Activated CD4-positive, alpha-beta T cell treated with anti-CD3 and anti-CD28 coated beads for 36 hours (primary cell): ENCODE data around the gene NEBL. TPM values are rescaled to one million over a fixed set of nuclear protein-coding genes. Genes with fewer than 3 reads are reported as not detected.

Experiments
- ATAC-seq: fragments of 200-7000 bp; cut with Tn5 transposase; one replicate; pipeline ENCODE4 v1.10.0; 2021; ENCODE audit warnings: mild to moderate bottlenecking, moderate library complexity
- CTCF ChIA-PET: fragments of 350-600 bp; sonication (Branson Sonifier 250); formaldehyde crosslinking; loops from one replicate; lab custom pipeline; 2021; ENCODE audit warnings: antibody characterized with exemption; lab: Charles Lee
- POLR2A ChIA-PET: fragments of 350-600 bp; sonication (Branson Sonifier 250); formaldehyde crosslinking; loops from one replicate; lab custom pipeline; 2021; ENCODE audit warnings: antibody characterized with exemption, inconsistent platforms; lab: Charles Lee
- DNase-seq: peaks from one replicate; pipeline ENCODE4 v3.0.0-alpha.2; 2020
- H3K27ac Mint-ChIP-seq: one replicate; pipeline ENCODE4 v1.8.0; 2021; ENCODE audit warnings: mixed read lengths
- H3K27me3 Mint-ChIP-seq: one replicate; pipeline ENCODE4 v1.8.0; 2021; ENCODE audit warnings: mixed read lengths
- H3K36me3 Mint-ChIP-seq: one replicate; pipeline ENCODE4 v1.8.0; 2021; ENCODE audit warnings: low read depth, mixed read lengths
- H3K4me1 Mint-ChIP-seq: one replicate; pipeline ENCODE4 v1.8.0; 2021; ENCODE audit warnings: mixed read lengths
- H3K4me3 Mint-ChIP-seq: one replicate; pipeline ENCODE4 v1.8.0; 2021; ENCODE audit warnings: mild to moderate bottlenecking, moderate library complexity, mixed read lengths
- H3K9me3 Mint-ChIP-seq: one replicate; pipeline ENCODE4 v1.8.0; 2021; ENCODE audit warnings: low read depth, mixed read lengths
- intact Hi-C, 2 experiments: fragments of 100-400 bp; cut with DNase I in 1 of 2; cut with micrococcal nuclease in 1 of 2; formaldehyde crosslinking; loops; one replicate each; pipeline versions ENCODE4 v1.14.2 to v1.15.1; 2022 to 2024; cut with DNase I, micrococcal nuclease
- total RNA-seq, 2 experiments: library from RNA; stranded (reverse); gene quantifications; one replicate each; pipeline ENCODE4 v1.2.3, GENCODE V29; 2021

Gene NEBL
- total RNA-seq, 2 experiments from 2014 or later, result 0.04 to 0.05 TPM

DNA sequence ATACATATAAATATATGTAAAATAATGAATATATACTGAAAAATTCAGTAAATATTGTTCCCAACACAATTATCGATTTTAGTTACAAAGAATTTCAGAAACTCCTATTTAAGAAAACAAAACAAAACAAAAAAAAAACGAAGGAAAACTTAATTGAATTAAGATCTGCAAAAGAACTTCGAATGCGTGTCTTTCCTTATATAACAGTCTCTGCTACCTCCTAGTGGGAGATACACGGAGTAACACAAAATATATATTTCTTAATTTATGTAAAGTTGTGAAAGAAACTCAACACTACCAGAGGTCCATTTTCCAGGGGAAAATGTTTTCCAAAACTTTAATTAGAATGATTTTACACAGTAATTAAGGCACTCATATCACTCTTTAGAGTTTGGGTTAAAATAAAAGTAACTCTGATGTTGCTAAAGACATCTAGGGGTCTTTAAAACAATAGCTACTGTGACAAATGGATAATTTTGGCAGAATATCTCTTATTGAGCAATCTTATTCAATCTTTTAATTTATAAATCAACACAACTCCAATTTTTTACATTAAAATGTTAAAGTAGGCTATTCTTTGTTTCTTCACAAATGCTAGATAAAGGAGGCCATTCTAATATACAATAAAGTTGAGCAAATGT, 41.6 kb downstream of the NEBL start:
- H3K36me3 Mint-ChIP-seq, result no peaks in the 10 kb centered on the region
- no peaks in the 10 kb centered on the region for H3K27me3 Mint-ChIP-seq
- POLR2A ChIA-PET, result no interaction called here
- DNase-seq, result no peak
- no peaks in the 10 kb centered on the region for H3K4me1 Mint-ChIP-seq
- no peak overlapping the region for H3K4me3 Mint-ChIP-seq
- intact Hi-C loops, result loop anchor here in 1 of 2 experiments (2.0 to 10.0 kb wide), 2 partner anchors 169 to 1037 kb away; no protein-coding TSS in a partner anchor
- H3K27ac Mint-ChIP-seq, result no peak overlapping the region
- H3K9me3 Mint-ChIP-seq, result no peaks in the 10 kb centered on the region
- CTCF ChIA-PET, result no interaction called here
- ATAC-seq, result no peak

- Mint-ChIP-seq H3K36me3 (no peaks in the 10 kb centered on the region), H3K4me1 (no peaks in the 10 kb centered on the region), H3K27me3 (no peaks in the 10 kb centered on the region), H3K27ac (no peak overlapping the region), H3K9me3 (peaks cover 3% of the 10 kb centered on the region), H3K4me3 (no peak overlapping the region)
- no peak for ATAC-seq
- ChIA-PET POLR2A (no interaction called here), CTCF (interaction anchor here (1.1 kb wide), 1 partner anchor 18 kb away, joined by 3 read pairs; no protein-coding TSS in a partner anchor)
- intact Hi-C loops, result loop anchor here in 1 of 2 experiments (10.0 kb wide), 1 partner anchor 172 kb away; no protein-coding TSS in a partner anchor
- no peak for DNase-seq
Measured at GRCh38 chr10:20853276-20853675, 43.8 kb downstream of the NEBL start.

DNA sequence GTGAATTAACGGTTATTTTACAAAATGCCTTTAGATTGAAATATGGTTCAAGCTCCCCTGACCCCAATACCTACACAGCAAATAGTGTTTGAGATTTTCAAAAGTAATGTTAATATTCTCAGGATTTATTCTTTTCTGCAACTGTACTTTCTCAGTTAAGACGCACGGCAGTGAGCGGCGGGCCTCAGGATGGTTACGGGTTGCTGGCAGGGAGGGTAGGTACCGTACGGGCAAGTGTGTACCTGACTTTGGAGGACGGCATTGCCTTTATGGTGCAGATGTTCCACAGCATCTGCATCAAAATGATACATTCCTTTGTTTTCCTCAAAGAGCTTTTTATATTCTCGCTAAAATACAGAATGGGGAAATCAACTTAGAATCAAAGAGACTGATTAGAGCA, 44.8 kb downstream of the NEBL start:
- no peaks in the 10 kb centered on the region for H3K36me3 Mint-ChIP-seq
- POLR2A ChIA-PET, result no interaction called here

GRCh38 chr10:20847512-20847911, 49.6 kb downstream of the NEBL start:
- peaks cover 3% of the 10 kb centered on the region for H3K27me3 Mint-ChIP-seq
- ATAC-seq (no peak), DNase-seq (no peak)
- H3K36me3 Mint-ChIP-seq, result no peaks in the 10 kb centered on the region
- POLR2A ChIA-PET, result no interaction called here
- CTCF ChIA-PET, result no interaction called here
- no peak overlapping the region for H3K4me3 Mint-ChIP-seq
- no peak overlapping the region for H3K27ac Mint-ChIP-seq
- intact Hi-C loops, result no loop called here
- no peaks in the 10 kb centered on the region for H3K4me1 Mint-ChIP-seq
- peaks cover 3% of the 10 kb centered on the region for H3K9me3 Mint-ChIP-seq

More for the DNA sequence above, 44.8 kb downstream of the NEBL start:
- no peak overlapping the region for H3K27ac Mint-ChIP-seq
- no peak overlapping the region for H3K4me3 Mint-ChIP-seq
- intact Hi-C loops, result loop anchor here in 1 of 2 experiments (10.0 kb wide), 1 partner anchor 172 kb away; no protein-coding TSS in a partner anchor
- DNase-seq, result no peak
- H3K4me1 Mint-ChIP-seq, result no peaks in the 10 kb centered on the region
- CTCF ChIA-PET, result no interaction called here
- H3K27me3 Mint-ChIP-seq, result no peaks in the 10 kb centered on the region
- ATAC-seq, result no peak
- H3K9me3 Mint-ChIP-seq, result peaks cover 3% of the 10 kb centered on the region

DNA sequence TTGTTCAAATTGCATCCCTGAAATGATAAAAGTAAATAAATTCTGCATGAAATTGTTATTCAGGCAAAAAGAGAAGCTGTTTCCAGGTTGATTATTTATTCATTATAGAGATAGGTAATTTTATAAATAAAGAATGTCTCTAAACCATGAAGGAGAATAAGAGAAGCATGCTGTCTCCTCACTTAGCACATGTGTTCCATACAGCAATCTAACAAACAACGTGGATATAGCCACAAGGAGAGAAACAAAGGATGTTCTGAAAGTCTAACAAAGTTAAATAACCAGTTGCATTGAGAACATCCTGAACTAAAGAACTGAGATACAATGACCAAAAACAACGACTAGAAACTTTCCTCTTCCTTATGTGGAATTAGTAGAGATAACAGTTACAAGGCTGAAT, 50.8 kb downstream of the NEBL start:
- H3K27me3 Mint-ChIP-seq, result peaks cover 3% of the 10 kb centered on the region
- peaks cover 3% of the 10 kb centered on the region for H3K9me3 Mint-ChIP-seq
- H3K4me3 Mint-ChIP-seq, result no peak overlapping the region
- intact Hi-C loops, result no loop called here
- DNase-seq (no peak), ATAC-seq (no peak)
- CTCF ChIA-PET, result no interaction called here
- no peaks in the 10 kb centered on the region for H3K4me1 Mint-ChIP-seq
- no peak overlapping the region for H3K27ac Mint-ChIP-seq
- no peaks in the 10 kb centered on the region for H3K36me3 Mint-ChIP-seq
- POLR2A ChIA-PET, result no interaction called here

- no peak overlapping the region for H3K4me3 Mint-ChIP-seq
Measured at GRCh38 chr10:20841419-20841818, 55.7 kb downstream of the NEBL start.

GRCh38 chr10:20839910-20840309, 57.2 kb downstream of the NEBL start:
- ATAC-seq, result no peak
- H3K4me1 Mint-ChIP-seq, result no peaks in the 10 kb centered on the region
- no peak overlapping the region for H3K27ac Mint-ChIP-seq
- peaks cover 8% of the 10 kb centered on the region for H3K9me3 Mint-ChIP-seq
- no peak for DNase-seq
- CTCF ChIA-PET, result no interaction called here
- H3K27me3 Mint-ChIP-seq, result no peaks in the 10 kb centered on the region
- intact Hi-C loops, result no loop called here
- no peak overlapping the region for H3K4me3 Mint-ChIP-seq
- POLR2A ChIA-PET, result no interaction called here
- H3K36me3 Mint-ChIP-seq, result no peaks in the 10 kb centered on the region

More at GRCh38 chr10:20841419-20841818, 55.7 kb downstream of the NEBL start:
- no peak for ATAC-seq
- ChIA-PET CTCF (no interaction called here), POLR2A (no interaction called here)
- intact Hi-C loops, result no loop called here
- no peaks in the 10 kb centered on the region for H3K4me1 Mint-ChIP-seq
- H3K27ac Mint-ChIP-seq, result no peak overlapping the region
- no peak for DNase-seq
- H3K36me3 Mint-ChIP-seq, result no peaks in the 10 kb centered on the region
- peaks cover 8% of the 10 kb centered on the region for H3K9me3 Mint-ChIP-seq
- peaks cover 3% of the 10 kb centered on the region for H3K27me3 Mint-ChIP-seq

- Mint-ChIP-seq H3K36me3 (no peaks in the 10 kb centered on the region), H3K27ac (no peak overlapping the region), H3K4me3 (no peak overlapping the region), H3K4me1 (no peaks in the 10 kb centered on the region), H3K9me3 (peaks cover 8% of the 10 kb centered on the region), H3K27me3 (no peaks in the 10 kb centered on the region)
- ChIA-PET POLR2A (no interaction called here), CTCF (no interaction called here)
- no peak for ATAC-seq
- intact Hi-C loops, result no loop called here
- DNase-seq, result no peak
Measured at GRCh38 chr10:20839141-20839540, 58.0 kb downstream of the NEBL start.

DNA sequence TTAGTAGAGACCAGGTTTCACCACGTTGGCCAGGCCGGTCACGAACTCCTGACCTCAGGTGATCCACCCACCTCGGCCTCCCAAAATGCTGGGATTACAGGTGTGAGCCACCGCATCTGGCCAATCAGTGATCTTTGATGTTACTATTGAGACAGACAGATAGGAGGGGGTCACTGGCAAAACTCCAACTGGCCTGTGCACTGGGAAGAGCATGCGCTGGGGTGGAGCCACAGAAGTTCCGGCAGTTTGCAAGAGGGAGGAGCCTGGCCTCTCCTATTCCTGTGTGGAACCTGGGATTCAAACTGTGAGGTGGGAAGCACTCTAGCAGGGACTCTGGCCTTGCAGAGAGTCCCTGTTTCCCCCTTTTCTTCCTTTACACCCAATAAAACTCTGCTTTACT, 60.7 kb downstream of the NEBL start:
- ChIA-PET POLR2A (no interaction called here), CTCF (no interaction called here)
- H3K36me3 Mint-ChIP-seq, result no peaks in the 10 kb centered on the region
- H3K9me3 Mint-ChIP-seq, result peaks cover 8% of the 10 kb centered on the region
- no peaks in the 10 kb centered on the region for H3K4me1 Mint-ChIP-seq
- ATAC-seq (no peak), DNase-seq (no peak)
- no peak overlapping the region for H3K27ac Mint-ChIP-seq
- H3K4me3 Mint-ChIP-seq, result no peak overlapping the region
- H3K27me3 Mint-ChIP-seq, result no peaks in the 10 kb centered on the region
- intact Hi-C loops, result no loop called here

DNA sequence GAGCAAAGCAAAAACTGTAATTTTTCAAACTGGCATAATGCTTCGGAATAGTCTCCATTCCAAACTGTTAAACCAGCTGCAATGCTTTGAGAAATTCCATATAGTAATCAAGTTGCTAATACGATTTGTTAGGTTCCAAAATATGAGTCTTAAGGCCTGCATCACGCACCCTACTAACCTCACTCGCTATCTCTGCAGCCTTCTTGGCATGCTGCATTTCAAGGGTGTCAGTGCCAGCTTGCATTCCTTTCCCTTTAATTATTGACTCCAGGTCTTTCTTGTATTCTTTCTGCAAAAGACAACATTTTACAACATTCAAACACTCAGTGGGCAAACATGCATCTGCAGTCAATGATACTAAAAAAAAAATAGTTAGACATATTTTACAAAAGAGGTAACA, 61.8 kb downstream of the NEBL start:
- POLR2A ChIA-PET, result no interaction called here

DNA sequence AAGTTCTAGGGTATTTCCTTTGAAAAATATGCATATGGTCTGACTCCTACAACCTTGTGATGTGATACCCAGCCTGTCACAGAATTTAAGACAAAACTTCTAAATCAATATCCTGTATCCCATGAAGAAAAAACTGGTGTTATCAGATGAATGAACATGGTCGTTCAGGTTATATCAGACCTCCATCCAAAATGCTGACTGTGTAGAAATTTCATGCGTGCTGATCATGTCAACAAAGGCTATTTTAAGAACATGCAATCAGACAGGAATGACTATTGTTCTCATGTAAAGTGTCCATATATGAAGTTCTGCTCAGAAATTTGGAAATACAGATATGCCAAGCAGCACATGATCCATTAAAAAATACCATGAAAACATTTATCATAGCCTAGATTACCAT, 62.3 kb downstream of the NEBL start:
- H3K4me1 Mint-ChIP-seq, result no peaks in the 10 kb centered on the region
- no peak overlapping the region for H3K4me3 Mint-ChIP-seq
- no peak for ATAC-seq
- CTCF ChIA-PET, result no interaction called here
- DNase-seq, result no peak
- intact Hi-C loops, result no loop called here
- no peaks in the 10 kb centered on the region for H3K36me3 Mint-ChIP-seq
- peaks cover 8% of the 10 kb centered on the region for H3K9me3 Mint-ChIP-seq
- POLR2A ChIA-PET, result no interaction called here
- H3K27me3 Mint-ChIP-seq, result no peaks in the 10 kb centered on the region
- H3K27ac Mint-ChIP-seq, result no peak overlapping the region

More for the DNA sequence above, 61.8 kb downstream of the NEBL start:
- H3K4me1 Mint-ChIP-seq, result no peaks in the 10 kb centered on the region
- intact Hi-C loops, result no loop called here
- CTCF ChIA-PET, result no interaction called here
- no peaks in the 10 kb centered on the region for H3K36me3 Mint-ChIP-seq
- no peak overlapping the region for H3K4me3 Mint-ChIP-seq
- H3K27me3 Mint-ChIP-seq, result no peaks in the 10 kb centered on the region
- DNase-seq (no peak), ATAC-seq (no peak)
- peaks cover 8% of the 10 kb centered on the region for H3K9me3 Mint-ChIP-seq
- H3K27ac Mint-ChIP-seq, result no peak overlapping the region

DNA sequence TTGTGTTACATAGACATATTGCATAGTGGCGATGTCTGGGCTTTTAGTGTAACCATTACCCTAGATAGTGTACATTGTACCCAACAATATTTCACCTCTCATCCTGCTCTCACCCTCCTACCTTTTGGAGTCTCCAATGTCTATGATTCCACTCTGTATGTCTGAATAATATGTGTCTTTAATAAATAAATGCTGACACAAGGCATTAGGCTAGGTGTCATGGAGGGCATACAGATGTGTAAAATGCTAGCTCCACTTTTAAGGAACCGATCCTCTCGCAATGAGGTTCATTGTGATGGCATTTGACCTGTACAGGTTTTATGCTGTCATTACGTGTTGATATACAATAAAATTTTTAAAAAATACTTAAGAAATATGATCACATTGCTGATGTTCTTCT, 74.3 kb downstream of the NEBL start:
- Mint-ChIP-seq H3K9me3 (no peaks in the 10 kb centered on the region), H3K4me1 (no peaks in the 10 kb centered on the region), H3K4me3 (no peak overlapping the region), H3K27me3 (no peaks in the 10 kb centered on the region), H3K27ac (no peak overlapping the region), H3K36me3 (no peaks in the 10 kb centered on the region)
- DNase-seq (no peak), ATAC-seq (no peak)
- intact Hi-C loops, result no loop called here
- ChIA-PET POLR2A (no interaction called here), CTCF (no interaction called here)
